IMR-90 (cell line): ENCODE data around the gene PTPRQ. TPM values are rescaled to one million over a fixed set of nuclear protein-coding genes. Genes with fewer than 3 reads are reported as not detected.

Experiments
- ATAC-seq: fragments of 200-7000 bp; cut with Tn5 transposase; 2 replicates; pipeline ENCODE4 v1.9.1; 2020; ENCODE audit warnings: low read depth, mild to moderate bottlenecking, moderate library complexity
- BruUV-seq: library from RNA; stranded (reverse); fragments of 400-500 nt; replicated peaks from 2 replicates; lab custom pipeline; 2021; lab: Mats Ljungman, UMichigan
- CTCF ChIA-PET: fragments of 300-600 bp; formaldehyde crosslinking; extraction: SDS; loops from one replicate; lab custom pipeline; 2021; ENCODE audit warnings: antibody characterized with exemption; lab: Yijun Ruan, JAX
- POLR2A ChIA-PET: fragments of 300-600 bp; sonication (Branson Sonifier 250); formaldehyde crosslinking; loops from one replicate; lab custom pipeline; 2022; ENCODE audit warnings: antibody characterized with exemption; ENCODE audit not compliant: unreplicated experiment; lab: Charles Lee
- DNase-seq: peaks from one replicate; pipeline ENCODE4 v3.0.0; 2013
- H2AFZ ChIP-seq: replicated peaks from 2 replicates; pipeline ENCODE3; 2013; ENCODE audit warnings: low read length, mild to moderate bottlenecking; ENCODE audit not compliant: poor library complexity
- H2AK5ac ChIP-seq: 2 replicates; pipeline ENCODE4 v1.6.1; 2013; ENCODE audit warnings: low read depth, low read length, inconsistent platforms
- H2AK9ac ChIP-seq: replicated peaks from 2 replicates; pipeline ENCODE3; 2013; ENCODE audit warnings: mild to moderate bottlenecking, low read depth, low read length, moderate library complexity; ENCODE audit not compliant: poor library complexity
- H2BK120ac ChIP-seq: 2 replicates; pipeline ENCODE4 v1.6.1; 2013; ENCODE audit warnings: low read depth, low read length, inconsistent platforms
- H2BK15ac ChIP-seq: 3 replicates; pipeline ENCODE4 v1.6.1; 2013; ENCODE audit warnings: low read depth, low read length, inconsistent platforms
- H2BK20ac ChIP-seq: 2 replicates; pipeline ENCODE4 v1.6.1; 2013; ENCODE audit warnings: low read depth, mild to moderate bottlenecking, inconsistent platforms, low read length, moderate library complexity
- H2BK5ac ChIP-seq: 2 replicates; pipeline ENCODE4 v1.6.1; 2013; ENCODE audit warnings: mild to moderate bottlenecking, low read depth, low read length, inconsistent platforms; ENCODE audit not compliant: poor library complexity, severe bottlenecking
- H3K14ac ChIP-seq: replicated peaks from 2 replicates; pipeline ENCODE4 v1.6.1; 2013; ENCODE audit warnings: low read depth, low read length, inconsistent platforms
- H3K18ac ChIP-seq: 2 replicates; pipeline ENCODE4 v1.6.1; 2013; ENCODE audit warnings: low read depth, low read length, control low read depth
- H3K23ac ChIP-seq: 2 replicates; pipeline ENCODE4 v1.6.1; 2013; ENCODE audit warnings: low read depth, low read length, inconsistent platforms
- H3K27ac ChIP-seq: 2 replicates; pipeline ENCODE4 v1.5.1; 2013; ENCODE audit warnings: mild to moderate bottlenecking, control low read depth, low read length; ENCODE audit not compliant: insufficient read depth
- H3K27me3 ChIP-seq: 2 replicates; pipeline ENCODE4 v1.6.1; 2013; ENCODE audit warnings: low read length; ENCODE audit not compliant: control insufficient read depth, insufficient read depth
- H3K36me3 ChIP-seq: 2 replicates; pipeline ENCODE4 v1.6.1; 2013; ENCODE audit warnings: low read length, mixed read lengths; ENCODE audit not compliant: control insufficient read depth, insufficient read depth
- H3K4ac ChIP-seq: 2 replicates; pipeline ENCODE4 v1.6.1; 2013; ENCODE audit warnings: low read depth, low read length, inconsistent platforms
- H3K4me1 ChIP-seq: 2 replicates; pipeline ENCODE4 v1.6.1; 2013; ENCODE audit warnings: low read length, mixed read lengths; ENCODE audit not compliant: control insufficient read depth, insufficient read depth
- H3K4me2 ChIP-seq: 2 replicates; pipeline ENCODE4 v1.6.1; 2013; ENCODE audit warnings: low read depth, mild to moderate bottlenecking, control low read depth, low read length, moderate library complexity
- H3K4me3 ChIP-seq: 2 replicates; pipeline ENCODE4 v1.5.1; 2013; ENCODE audit warnings: low read depth, mild to moderate bottlenecking, control low read depth, low read length, moderate library complexity; ENCODE audit not compliant: insufficient read depth
- H3K56ac ChIP-seq: 2 replicates; pipeline ENCODE4 v1.6.1; 2013; ENCODE audit warnings: low read length, inconsistent platforms; ENCODE audit not compliant: insufficient read depth; ENCODE audit errors: extremely low read depth
- H3K79me1 ChIP-seq, 2 experiments: 2 replicates each; pipeline ENCODE4 v1.6.1; 2013; ENCODE audit warnings: low read length in 2 of 2, inconsistent platforms in 1 of 2, low read depth in 1 of 2
- H3K9ac ChIP-seq: 2 replicates; pipeline ENCODE4 v1.6.1; 2013; ENCODE audit warnings: low read depth, low read length, control low read depth
- H3K9me1 ChIP-seq: 2 replicates; pipeline ENCODE4 v1.6.1; 2013; ENCODE audit warnings: low read length, inconsistent platforms; ENCODE audit not compliant: insufficient read depth
- H3K9me3 ChIP-seq: 2 replicates; pipeline ENCODE4 v1.6.1; 2013; ENCODE audit warnings: low read length; ENCODE audit not compliant: control insufficient read depth, insufficient read depth
- H4K20me1 ChIP-seq: 2 replicates; pipeline ENCODE4 v1.6.1; 2013; ENCODE audit warnings: low read length, inconsistent platforms; ENCODE audit not compliant: insufficient read depth
- H4K5ac ChIP-seq: 2 replicates; pipeline ENCODE4 v1.6.1; 2013; ENCODE audit warnings: mild to moderate bottlenecking, low read depth, low read length, control low read depth
- H4K8ac ChIP-seq, 2 experiments: 2 replicates each; pipeline ENCODE4 v1.6.1; 2013; ENCODE audit warnings: low read depth in 2 of 2, low read length in 2 of 2, control low read depth in 1 of 2, inconsistent platforms in 1 of 2
- H4K91ac ChIP-seq: 2 replicates; pipeline ENCODE4 v1.6.1; 2013; ENCODE audit warnings: low read depth, low read length, inconsistent platforms; ENCODE audit not compliant: insufficient read depth
- BHLHE40 ChIP-seq: fragments of 150-350 bp; IDR thresholded peaks from 2 replicates; pipeline ENCODE4 v1.6.1; 2016; ENCODE audit warnings: mild to moderate bottlenecking, low read depth, low read length
- CEBPB ChIP-seq: IDR thresholded peaks from 2 replicates; pipeline ENCODE4 v1.6.1; 2012; ENCODE audit warnings: low read depth, low read length, improper control_type of control experiment
- CHD1 ChIP-seq: IDR thresholded peaks from 2 replicates; pipeline ENCODE4 v1.6.1; 2012; ENCODE audit warnings: low read depth, low read length, improper control_type of control experiment
- CTCF ChIP-seq: conservative IDR thresholded peaks from 2 replicates; pipeline ENCODE4 v1.5.1; 2012; ENCODE audit warnings: mild to moderate bottlenecking, low read depth, low read length, improper control_type of control experiment
- ELK1 ChIP-seq: fragments of 150-350 bp; IDR thresholded peaks from 2 replicates; pipeline ENCODE4 v1.6.1; 2016; ENCODE audit warnings: low read depth, mild to moderate bottlenecking, low read length, moderate library complexity, borderline replicate concordance
- FOS ChIP-seq: fragments of 150-350 bp; IDR thresholded peaks from 2 replicates; pipeline ENCODE4 v1.6.1; 2016; ENCODE audit warnings: low read depth, low read length
- MAFK ChIP-seq: IDR thresholded peaks from 2 replicates; pipeline ENCODE4 v1.6.1; 2012; ENCODE audit warnings: low read depth, low read length, improper control_type of control experiment
- MAZ ChIP-seq: IDR thresholded peaks from 2 replicates; pipeline ENCODE4 v1.6.1; 2012; ENCODE audit warnings: low read depth, mild to moderate bottlenecking, low read length, improper control_type of control experiment, moderate library complexity, borderline replicate concordance
- NFE2L2 ChIP-seq: fragments of 150-350 bp; IDR thresholded peaks from 2 replicates; pipeline ENCODE4 v1.6.1; 2016; ENCODE audit warnings: low read depth, mild to moderate bottlenecking, low read length
- POLR2A ChIP-seq: IDR thresholded peaks from 2 replicates; pipeline ENCODE4 v1.6.1; 2012; ENCODE audit warnings: mild to moderate bottlenecking, low read depth, low read length
- RAD21 ChIP-seq: IDR thresholded peaks from 2 replicates; pipeline ENCODE4 v1.6.1; 2012; ENCODE audit warnings: low read length, improper control_type of control experiment
- RCOR1 ChIP-seq: IDR thresholded peaks from 2 replicates; pipeline ENCODE4 v1.6.1; 2012; ENCODE audit warnings: mild to moderate bottlenecking, low read length, improper control_type of control experiment; ENCODE audit not compliant: insufficient replicate concordance
- RFX5 ChIP-seq: IDR thresholded peaks from 2 replicates; pipeline ENCODE4 v1.8.0; 2012; ENCODE audit warnings: low read depth, mild to moderate bottlenecking, low read length, moderate library complexity
- SMC3 ChIP-seq: fragments of 150-350 bp; IDR thresholded peaks from 2 replicates; pipeline ENCODE4 v1.6.1; 2016; ENCODE audit warnings: low read depth, mild to moderate bottlenecking, antibody characterized with exemption, low read length, moderate library complexity
- USF2 ChIP-seq: fragments of 150-350 bp; IDR thresholded peaks from 2 replicates; pipeline ENCODE4 v1.6.1; 2017; ENCODE audit warnings: mild to moderate bottlenecking, antibody characterized with exemption, low read length, low read depth
- WGBS, 2 experiments: methylation state at CpG; one replicate each; pipeline versions ENCODE4 v1.1.5 to v1.1.7; 2013; ENCODE audit warnings: missing lambda C conversion rate in 2 of 2; ENCODE audit not compliant: insufficient read length in 1 of 2; ENCODE audit errors: extremely low coverage in 2 of 2; 5-methylcytosine and 5-hydroxymethylcytosine counted together
- dilution Hi-C: fragments of 300-500 bp; cut with HindIII; formaldehyde crosslinking; loops from one replicate; pipeline ENCODE4 v1.14.3; 2018; ENCODE audit warnings: low sequenced_read_pairs; ENCODE audit not compliant: unreplicated experiment
- in situ Hi-C: fragments of 300-500 bp; cut with MboI; formaldehyde crosslinking; loops from 3 replicates; pipeline ENCODE4 v1.14.3; 2019; ENCODE audit warnings: low sequenced_read_pairs, inconsistent platforms, mixed read lengths
- intact Hi-C: fragments of 100-400 bp; cut with micrococcal nuclease; formaldehyde crosslinking; loops from 2 replicates; pipeline ENCODE4 v1.10.0; 2022
- polyA plus RNA-seq, 3 experiments: library from polyadenylated mRNA; depleted of rRNA; stranded (reverse); fragments of >200 nt; gene quantifications; 2 replicates each; pipeline ENCODE4 v1.2.3, GENCODE V29; 2012; ENCODE audit warnings: low replicate concordance in 1 of 3
- total RNA-seq: library from RNA; depleted of rRNA; stranded (reverse); fragments of >200 nt; gene quantifications from 2 replicates; pipeline ENCODE4 v1.2.3, GENCODE V29; 2012

The PTPRQ gene
- total and polyA plus RNA-seq, 2 of the 4 experiments (the other 2 are of a cell fraction): 0.96 to 1.4 TPM

GRCh38 chr12:80602455-80602854 is 158.4 kb downstream of the PTPRQ start:
- no TSS peak for BruUV-seq
- Histone ChIP-seq H2BK15ac (no peak overlapping the region), H2BK20ac (no peak overlapping the region), H4K8ac (no peak overlapping the region), H3K4me3 (no peak overlapping the region), H3K9me1 (no peaks in the 10 kb centered on the region), H3K27ac (no peak overlapping the region), H3K4ac (no peak overlapping the region), H3K56ac (no peak overlapping the region), H2BK120ac (no peak overlapping the region), H3K27me3 (no peaks in the 10 kb centered on the region), H4K20me1 (no peaks in the 10 kb centered on the region), H4K5ac (no peak overlapping the region), H3K9ac (no peak overlapping the region), H3K18ac (no peak overlapping the region), H4K91ac (no peak overlapping the region), H3K79me1 (no peaks in the 10 kb centered on the region), H3K4me1 (peaks cover 5% of the 10 kb centered on the region; the same call in 1 of the 2 replicates), H3K4me2 (no peak overlapping the region), H3K9me3 (no peaks in the 10 kb centered on the region), H2BK5ac (no peak overlapping the region), H2AK9ac (no peak overlapping the region), H2AFZ (no peak overlapping the region), H3K23ac (no peak overlapping the region), H3K14ac (no peak overlapping the region), H3K36me3 (no peaks in the 10 kb centered on the region), H2AK5ac (no peak overlapping the region)
- in situ Hi-C loops: loop anchor here (10.0 to 25.0 kb wide), 3 partner anchors 90 to 335 kb away; partner anchors contain the start of gene LIN7A
- TF ChIP-seq SMC3 (no peak), MAZ (no peak), POLR2A (no peak), ELK1 (no peak), RAD21 (no peak), RFX5 (no peak), CEBPB (no peak), CTCF (no peak), FOS (no peak), BHLHE40 (no peak), MAFK (no peak), NFE2L2 (no peak), USF2 (no peak), CHD1 (no peak), RCOR1 (no peak)
- WGBS, 2 experiments: no CpG with 5 or more reads among the region's 3 CpGs
- DNase-seq (no peak), ATAC-seq (no peak)
- ChIA-PET POLR2A (no interaction called here), CTCF (no interaction called here)
- dilution Hi-C loops: no loop called here
- intact Hi-C loops: no loop called here
